Fibroblast of skin of right biceps (primary cell): ENCODE measurements around the gene ALX1.

Source experiments
- DNase-seq: peaks from one replicate; pipeline ENCODE4 v3.0.0-alpha.2; 2013

Gene ALX1

GRCh38 chr12:85280165-85280983 is at the start of gene ALX1:
Gene ALX1 (plus strand): TSS chr12:85280220. CDS start chr12:85280262, 42 bp downstream.
- peak; percentile 55 for DNase-seq

- DNase-seq, result no peak
Observed at GRCh38 chr12:85237327-85237726, 42.7 kb upstream of the ALX1 start.

- no peak for DNase-seq
Observed at GRCh38 chr12:85244561-85244960, 35.5 kb upstream of the ALX1 start.

- peak; percentile 20 for DNase-seq
Observed at GRCh38 chr12:85253853-85254252, 26.2 kb upstream of the ALX1 start.

- no peak for DNase-seq
Observed at GRCh38 chr12:85257671-85258070, 22.3 kb upstream of the ALX1 start.

- no peak for DNase-seq
Observed at GRCh38 chr12:85260447-85260846, 19.6 kb upstream of the ALX1 start.

- no peak for DNase-seq
Observed at GRCh38 chr12:85260896-85261295, 19.1 kb upstream of the ALX1 start.

- DNase-seq, result no peak
Observed at GRCh38 chr12:85266356-85266755, 13.7 kb upstream of the ALX1 start.

GRCh38 chr12:85273381-85274314 is 6.4 kb upstream of the ALX1 start:
- no peak for DNase-seq

GRCh38 chr12:85274315-85274651 is 5.7 kb upstream of the ALX1 start:
- DNase-seq, result no peak

- DNase-seq, result no peak
Observed at GRCh38 chr12:85275374-85275773, 4.6 kb upstream of the ALX1 start.

- DNase-seq, result no peak
Observed at GRCh38 chr12:85277191-85277590, 2.8 kb upstream of the ALX1 start.

- DNase-seq, result no peak
Observed at GRCh38 chr12:85277900-85278597, 2.0 kb upstream of the ALX1 start.

- DNase-seq, result no peak
Observed at GRCh38 chr12:85278598-85279448, 1.2 kb upstream of the ALX1 start.

GRCh38 chr12:85279449-85280164 is 413 bp upstream of the ALX1 start:
- DNase-seq, result no peak

- DNase-seq, result no peak
Observed at GRCh38 chr12:85280984-85281630, 1.1 kb downstream of the ALX1 start.

- no peak for DNase-seq
Observed at GRCh38 chr12:85281636-85282312, 1.8 kb downstream of the ALX1 start.

- no peak for DNase-seq
Observed at GRCh38 chr12:85283560-85283959, 3.5 kb downstream of the ALX1 start.

- DNase-seq, result no peak
Observed at GRCh38 chr12:85296362-85296761, 16.3 kb downstream of the ALX1 start.

- DNase-seq, result no peak
Observed at GRCh38 chr12:85299053-85299452, 19.0 kb downstream of the ALX1 start.

GRCh38 chr12:85301051-85301450 is 21.0 kb downstream of the ALX1 start:
- no peak for DNase-seq
